Osteocyte (in vitro differentiated cells): ENCODE data around the gene WDFY3. TPM values are rescaled to one million over a fixed set of nuclear protein-coding genes. Genes with fewer than 3 reads are reported as not detected.

Source experiments
- DNase-seq: peaks from one replicate; pipeline ENCODE4 v3.0.0; 2021; ENCODE audit warnings: mixed read lengths; ENCODE audit not compliant: unreplicated experiment; ENCODE audit errors: extremely low spot score
- H3K27ac Mint-ChIP-seq: one replicate; pipeline ENCODE4 v1.8.0; 2021; ENCODE audit warnings: mild to moderate bottlenecking, mixed read lengths; ENCODE audit not compliant: unreplicated experiment
- H3K27me3 Mint-ChIP-seq: one replicate; pipeline ENCODE4 v1.8.0; 2021; ENCODE audit warnings: mixed read lengths; ENCODE audit not compliant: unreplicated experiment
- H3K36me3 Mint-ChIP-seq: one replicate; pipeline ENCODE4 v1.8.0; 2021; ENCODE audit warnings: mixed read lengths; ENCODE audit not compliant: unreplicated experiment
- H3K4me1 Mint-ChIP-seq: one replicate; pipeline ENCODE4 v1.8.0; 2021; ENCODE audit warnings: mixed read lengths; ENCODE audit not compliant: unreplicated experiment
- H3K4me3 Mint-ChIP-seq: one replicate; pipeline ENCODE4 v1.8.0; 2021; ENCODE audit warnings: mild to moderate bottlenecking, moderate library complexity, mixed read lengths; ENCODE audit not compliant: unreplicated experiment
- H3K9me3 Mint-ChIP-seq: one replicate; pipeline ENCODE4 v1.8.0; 2021; ENCODE audit warnings: mixed read lengths; ENCODE audit not compliant: unreplicated experiment
- CTCF ChIP-seq: fragments of 200-600 bp; sonication (generic); IDR thresholded peaks from 2 replicates; pipeline ENCODE4 v1.5.0; 2021; ENCODE audit warnings: antibody characterized with exemption, mild to moderate bottlenecking, moderate library complexity
- total RNA-seq: library from RNA; stranded (reverse); gene quantifications from 2 replicates; pipeline ENCODE4 v1.2.1, GENCODE V29; 2021

WDFY3 gene
- total RNA-seq, 1 donor from 2014 or later, result 91.4 TPM

GRCh38 chr4:84913176-84913575 is 53.3 kb downstream of the WDFY3 start:
- DNase-seq, result no peak
- Mint-ChIP-seq H3K9me3 (no peaks in the 10 kb centered on the region), H3K27ac (no peak overlapping the region), H3K36me3 (peaks cover 19% of the 10 kb centered on the region), H3K4me3 (no peak overlapping the region), H3K27me3 (no peaks in the 10 kb centered on the region), H3K4me1 (peaks cover 23% of the 10 kb centered on the region)
- TF ChIP-seq CTCF, result no peak

- Mint-ChIP-seq H3K27me3 (no peaks in the 10 kb centered on the region), H3K27ac (no peak overlapping the region), H3K9me3 (no peaks in the 10 kb centered on the region), H3K4me1 (peaks cover 19% of the 10 kb centered on the region), H3K4me3 (no peak overlapping the region), H3K36me3 (peaks cover 17% of the 10 kb centered on the region)
- no peak for DNase-seq
- TF ChIP-seq CTCF, result no peak
Observed at GRCh38 chr4:84912741-84913140, 53.7 kb downstream of the WDFY3 start.

- TF ChIP-seq CTCF, result no peak
- Mint-ChIP-seq H3K4me3 (no peak overlapping the region), H3K4me1 (peaks cover 7% of the 10 kb centered on the region), H3K9me3 (no peaks in the 10 kb centered on the region), H3K36me3 (peaks cover 24% of the 10 kb centered on the region), H3K27ac (no peak overlapping the region), H3K27me3 (no peaks in the 10 kb centered on the region)
- DNase-seq, result no peak
Observed at GRCh38 chr4:84908876-84909275, 57.6 kb downstream of the WDFY3 start.

- Mint-ChIP-seq H3K9me3 (no peaks in the 10 kb centered on the region), H3K36me3 (peaks cover 16% of the 10 kb centered on the region), H3K27ac (no peak overlapping the region), H3K4me3 (no peak overlapping the region), H3K27me3 (no peaks in the 10 kb centered on the region), H3K4me1 (peaks cover 7% of the 10 kb centered on the region)
- no peak for DNase-seq
- no peak for TF ChIP-seq CTCF
Observed at GRCh38 chr4:84907145-84907544, 59.3 kb downstream of the WDFY3 start.

GRCh38 chr4:84905646-84906045 is 60.8 kb downstream of the WDFY3 start:
- TF ChIP-seq CTCF, result no peak
- peaks cover 16% of the 10 kb centered on the region for H3K36me3 Mint-ChIP-seq
- peaks cover 7% of the 10 kb centered on the region for H3K4me1 Mint-ChIP-seq
- no peaks in the 10 kb centered on the region for H3K27me3 Mint-ChIP-seq
- no peak overlapping the region for H3K4me3 Mint-ChIP-seq
- no peaks in the 10 kb centered on the region for H3K9me3 Mint-ChIP-seq
- no peak overlapping the region for H3K27ac Mint-ChIP-seq
- DNase-seq, result no peak
